ENCODE data around the gene SULT1E1.

DNA sequence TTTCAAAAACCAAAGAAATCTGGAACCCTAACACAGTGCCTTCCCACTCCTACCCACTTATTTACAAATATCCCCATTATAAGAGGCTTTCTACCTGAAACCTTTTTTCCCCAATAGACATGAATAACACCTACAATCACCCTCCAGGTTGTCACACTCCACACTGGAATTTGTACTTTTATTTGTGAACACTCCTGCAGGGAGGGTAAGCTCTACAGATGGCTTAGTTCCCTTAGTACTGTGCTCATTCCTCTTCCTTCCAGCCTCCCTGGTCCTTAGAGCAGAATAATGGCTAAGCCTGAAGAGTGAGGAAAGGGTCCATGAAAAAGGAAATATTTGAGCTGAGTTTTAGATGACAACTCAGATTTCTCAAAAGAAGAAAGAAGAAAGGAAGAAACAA lies 22.2 kb upstream of the SULT1E1 start:
- no peak for TF ChIP-seq PBX3 (CRISPR knock-in tag; IDR thresholded peaks at IDR 0.05)
- TF ChIP-seq, protein P1, sequence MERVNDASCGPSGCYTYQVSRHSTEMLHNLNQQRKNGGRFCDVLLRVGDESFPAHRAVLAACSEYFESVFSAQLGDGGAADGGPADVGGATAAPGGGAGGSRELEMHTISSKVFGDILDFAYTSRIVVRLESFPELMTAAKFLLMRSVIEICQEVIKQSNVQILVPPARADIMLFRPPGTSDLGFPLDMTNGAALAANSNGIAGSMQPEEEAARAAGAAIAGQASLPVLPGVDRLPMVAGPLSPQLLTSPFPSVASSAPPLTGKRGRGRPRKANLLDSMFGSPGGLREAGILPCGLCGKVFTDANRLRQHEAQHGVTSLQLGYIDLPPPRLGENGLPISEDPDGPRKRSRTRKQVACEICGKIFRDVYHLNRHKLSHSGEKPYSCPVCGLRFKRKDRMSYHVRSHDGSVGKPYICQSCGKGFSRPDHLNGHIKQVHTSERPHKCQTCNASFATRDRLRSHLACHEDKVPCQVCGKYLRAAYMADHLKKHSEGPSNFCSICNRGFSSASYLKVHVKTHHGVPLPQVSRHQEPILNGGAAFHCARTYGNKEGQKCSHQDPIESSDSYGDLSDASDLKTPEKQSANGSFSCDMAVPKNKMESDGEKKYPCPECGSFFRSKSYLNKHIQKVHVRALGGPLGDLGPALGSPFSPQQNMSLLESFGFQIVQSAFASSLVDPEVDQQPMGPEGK (tag by site-specific recombination; IDR thresholded peaks at IDR 0.05) = no peak
- no peak for TF ChIP-seq ZNF121 (tag by site-specific recombination; IDR thresholded peaks at IDR 0.05)
- no peak for TF ChIP-seq ZBTB7A (tag by site-specific recombination; IDR thresholded peaks at IDR 0.05; ENCODE audit: low read depth)
- TF ChIP-seq ZNF843 (tag by site-specific recombination; IDR thresholded peaks at IDR 0.05) = no peak
- TF ChIP-seq ZNF274 (IDR thresholded peaks at IDR 0.05; ENCODE audit: low read length) = no peak
- no peak for TF ChIP-seq ZNF274 (tag by site-specific recombination; IDR thresholded peaks at IDR 0.05; ENCODE audit: borderline replicate concordance)
- TF ChIP-seq, protein P2, sequence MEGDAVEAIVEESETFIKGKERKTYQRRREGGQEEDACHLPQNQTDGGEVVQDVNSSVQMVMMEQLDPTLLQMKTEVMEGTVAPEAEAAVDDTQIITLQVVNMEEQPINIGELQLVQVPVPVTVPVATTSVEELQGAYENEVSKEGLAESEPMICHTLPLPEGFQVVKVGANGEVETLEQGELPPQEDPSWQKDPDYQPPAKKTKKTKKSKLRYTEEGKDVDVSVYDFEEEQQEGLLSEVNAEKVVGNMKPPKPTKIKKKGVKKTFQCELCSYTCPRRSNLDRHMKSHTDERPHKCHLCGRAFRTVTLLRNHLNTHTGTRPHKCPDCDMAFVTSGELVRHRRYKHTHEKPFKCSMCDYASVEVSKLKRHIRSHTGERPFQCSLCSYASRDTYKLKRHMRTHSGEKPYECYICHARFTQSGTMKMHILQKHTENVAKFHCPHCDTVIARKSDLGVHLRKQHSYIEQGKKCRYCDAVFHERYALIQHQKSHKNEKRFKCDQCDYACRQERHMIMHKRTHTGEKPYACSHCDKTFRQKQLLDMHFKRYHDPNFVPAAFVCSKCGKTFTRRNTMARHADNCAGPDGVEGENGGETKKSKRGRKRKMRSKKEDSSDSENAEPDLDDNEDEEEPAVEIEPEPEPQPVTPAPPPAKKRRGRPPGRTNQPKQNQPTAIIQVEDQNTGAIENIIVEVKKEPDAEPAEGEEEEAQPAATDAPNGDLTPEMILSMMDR (tag by site-specific recombination; IDR thresholded peaks at IDR 0.05) = no peak
- no peak for TF ChIP-seq ZBTB21 (tag by site-specific recombination; IDR thresholded peaks at IDR 0.05)
- TF ChIP-seq, protein P3, sequence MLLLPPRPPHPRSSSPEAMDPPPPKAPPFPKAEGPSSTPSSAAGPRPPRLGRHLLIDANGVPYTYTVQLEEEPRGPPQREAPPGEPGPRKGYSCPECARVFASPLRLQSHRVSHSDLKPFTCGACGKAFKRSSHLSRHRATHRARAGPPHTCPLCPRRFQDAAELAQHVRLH (tag by site-specific recombination; IDR thresholded peaks at IDR 0.05) = no peak
- no peak for TF ChIP-seq TCF7L2 (IDR thresholded peaks at IDR 0.05; ENCODE audit: borderline replicate concordance, low read depth, low read length)

Measured in HEK293 (cell line).